HEK293 (cell line): ENCODE data around the gene CDK8.

Source experiments
- KLF7 ChIP-seq: fragments of 450-650 bp; formaldehyde crosslinking; IDR thresholded peaks from 2 replicates; pipeline ENCODE4 v1.5.1; 2016; ENCODE audit warnings: missing biosample characterization, missing genetic modification characterization, borderline replicate concordance
- ZBTB17 ChIP-seq: fragments of 450-650 bp; formaldehyde crosslinking; IDR thresholded peaks from 2 replicates; pipeline ENCODE4 v1.5.1; 2016; ENCODE audit warnings: missing biosample characterization, missing genetic modification characterization
- ZFP3 ChIP-seq: fragments of 450-650 bp; formaldehyde crosslinking; IDR thresholded peaks from 2 replicates; pipeline ENCODE4 v1.5.1; 2016; ENCODE audit warnings: low read depth, missing biosample characterization, missing genetic modification characterization
- ZNF292 ChIP-seq: fragments of 450-650 bp; formaldehyde crosslinking; IDR thresholded peaks from 2 replicates; pipeline ENCODE4 v1.5.1; 2016; ENCODE audit warnings: low read depth, missing biosample characterization, missing genetic modification characterization, borderline replicate concordance
- ZNF529 ChIP-seq: fragments of 450-650 bp; formaldehyde crosslinking; IDR thresholded peaks from 2 replicates; pipeline ENCODE4 v1.5.1; 2017; ENCODE audit warnings: missing genetic modification characterization, missing biosample characterization; ENCODE audit not compliant: insufficient replicate concordance
- ZNF768 ChIP-seq: fragments of 450-650 bp; formaldehyde crosslinking; IDR thresholded peaks from 2 replicates; pipeline ENCODE4 v1.5.1; 2018; ENCODE audit warnings: missing biosample characterization, mild to moderate bottlenecking, missing genetic modification characterization
- TF ChIP-seq, protein P1 (sequence below): fragments of 450-650 bp; formaldehyde crosslinking; IDR thresholded peaks from 2 replicates; pipeline ENCODE4 v1.5.1; 2016; ENCODE audit warnings: missing biosample characterization, missing genetic modification characterization
- TF ChIP-seq, protein P2 (sequence below): IDR thresholded peaks from 2 replicates; pipeline ENCODE4 v1.6.1; 2011; ENCODE audit warnings: mild to moderate bottlenecking, low read depth, low read length, borderline replicate concordance

DNA sequence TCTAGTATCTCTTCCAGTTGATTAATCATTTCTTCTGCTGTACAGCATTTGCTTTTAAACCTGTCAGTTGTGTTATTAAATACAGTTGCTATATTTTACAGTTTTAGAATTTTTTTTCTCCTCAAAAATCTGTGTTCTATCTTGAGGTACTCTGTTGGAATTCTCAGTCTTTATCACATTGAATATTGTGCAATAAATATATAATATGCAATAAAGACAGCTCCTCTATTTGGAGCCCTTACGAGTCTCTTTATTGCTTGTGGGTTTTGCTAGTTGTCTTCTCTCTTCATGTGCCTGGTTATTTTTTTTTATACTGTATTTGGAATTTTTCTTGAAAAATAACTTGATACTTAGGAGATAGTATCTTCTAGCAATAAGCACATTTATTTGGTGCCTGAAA, 51.7 kb downstream of the CDK8 start:
- TF ChIP-seq KLF7 (no peak), ZNF292 (tag by site-specific recombination) (no peak), ZNF768 (no peak), ZNF529 (tag by site-specific recombination) (no peak), ZFP3 (no peak), ZBTB17 (tag by site-specific recombination) (no peak)
- TF ChIP-seq, protein P1, sequence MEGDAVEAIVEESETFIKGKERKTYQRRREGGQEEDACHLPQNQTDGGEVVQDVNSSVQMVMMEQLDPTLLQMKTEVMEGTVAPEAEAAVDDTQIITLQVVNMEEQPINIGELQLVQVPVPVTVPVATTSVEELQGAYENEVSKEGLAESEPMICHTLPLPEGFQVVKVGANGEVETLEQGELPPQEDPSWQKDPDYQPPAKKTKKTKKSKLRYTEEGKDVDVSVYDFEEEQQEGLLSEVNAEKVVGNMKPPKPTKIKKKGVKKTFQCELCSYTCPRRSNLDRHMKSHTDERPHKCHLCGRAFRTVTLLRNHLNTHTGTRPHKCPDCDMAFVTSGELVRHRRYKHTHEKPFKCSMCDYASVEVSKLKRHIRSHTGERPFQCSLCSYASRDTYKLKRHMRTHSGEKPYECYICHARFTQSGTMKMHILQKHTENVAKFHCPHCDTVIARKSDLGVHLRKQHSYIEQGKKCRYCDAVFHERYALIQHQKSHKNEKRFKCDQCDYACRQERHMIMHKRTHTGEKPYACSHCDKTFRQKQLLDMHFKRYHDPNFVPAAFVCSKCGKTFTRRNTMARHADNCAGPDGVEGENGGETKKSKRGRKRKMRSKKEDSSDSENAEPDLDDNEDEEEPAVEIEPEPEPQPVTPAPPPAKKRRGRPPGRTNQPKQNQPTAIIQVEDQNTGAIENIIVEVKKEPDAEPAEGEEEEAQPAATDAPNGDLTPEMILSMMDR (tag by site-specific recombination), result no peak
- TF ChIP-seq, protein P2, sequence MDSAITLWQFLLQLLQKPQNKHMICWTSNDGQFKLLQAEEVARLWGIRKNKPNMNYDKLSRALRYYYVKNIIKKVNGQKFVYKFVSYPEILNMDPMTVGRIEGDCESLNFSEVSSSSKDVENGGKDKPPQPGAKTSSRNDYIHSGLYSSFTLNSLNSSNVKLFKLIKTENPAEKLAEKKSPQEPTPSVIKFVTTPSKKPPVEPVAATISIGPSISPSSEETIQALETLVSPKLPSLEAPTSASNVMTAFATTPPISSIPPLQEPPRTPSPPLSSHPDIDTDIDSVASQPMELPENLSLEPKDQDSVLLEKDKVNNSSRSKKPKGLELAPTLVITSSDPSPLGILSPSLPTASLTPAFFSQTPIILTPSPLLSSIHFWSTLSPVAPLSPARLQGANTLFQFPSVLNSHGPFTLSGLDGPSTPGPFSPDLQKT, result no peak
